Smooth muscle cell (in vitro differentiated cells): ENCODE results near the gene SERP2. TPM values are rescaled to one million over a fixed set of nuclear protein-coding genes. Genes with fewer than 3 reads are reported as not detected.

ENCODE experiments used
- DNase-seq: peaks from one replicate; lab custom pipeline; 2025; ENCODE audit not compliant: unreplicated experiment; lab: John Stamatoyannopoulos, UW
- H2AFZ ChIP-seq: fragments of 200-600 bp; sonication (generic); 2 replicates; pipeline ENCODE4 v1.6.0; 2016; ENCODE audit warnings: antibody characterized with exemption, low read depth, mild to moderate bottlenecking
- H3F3A ChIP-seq: fragments of 200-600 bp; sonication (generic); 2 replicates; pipeline ENCODE4 v1.6.0; 2017; ENCODE audit warnings: antibody characterized with exemption, low read depth
- H3K27ac ChIP-seq: fragments of 200-600 bp; sonication (generic); 2 replicates; pipeline ENCODE4 v1.5.1; 2016; ENCODE audit warnings: low read depth, mild to moderate bottlenecking
- H3K27me3 ChIP-seq: fragments of 200-600 bp; sonication (generic); 2 replicates; pipeline ENCODE4 v1.6.1; 2016; ENCODE audit warnings: low read depth, mild to moderate bottlenecking
- H3K36me3 ChIP-seq: fragments of 200-600 bp; sonication (generic); 2 replicates; pipeline ENCODE4 v1.5.1; 2016; ENCODE audit warnings: low read depth
- H3K4me1 ChIP-seq: fragments of 200-600 bp; sonication (generic); 2 replicates; pipeline ENCODE4 v1.5.1; 2016; ENCODE audit warnings: low read depth
- H3K4me2 ChIP-seq: fragments of 200-600 bp; sonication (generic); 2 replicates; pipeline ENCODE4 v1.6.0; 2016; ENCODE audit warnings: mild to moderate bottlenecking
- H3K4me3 ChIP-seq: fragments of 200-600 bp; sonication (generic); 2 replicates; pipeline ENCODE4 v1.5.1; 2016; ENCODE audit warnings: mild to moderate bottlenecking
- H3K79me2 ChIP-seq: fragments of 200-600 bp; sonication (generic); 2 replicates; pipeline ENCODE4 v1.6.0; 2016; ENCODE audit warnings: low read depth, mild to moderate bottlenecking
- H3K9ac ChIP-seq: fragments of 200-600 bp; sonication (generic); 2 replicates; pipeline ENCODE4 v1.6.0; 2016; ENCODE audit warnings: low read depth
- H3K9me3 ChIP-seq: fragments of 200-600 bp; sonication (generic); replicated peaks from 2 replicates; pipeline ENCODE4 v1.5.1; 2016; ENCODE audit warnings: low read depth
- H4K20me1 ChIP-seq: fragments of 200-600 bp; sonication (generic); 2 replicates; pipeline ENCODE4 v1.6.0; 2016; ENCODE audit warnings: low read depth
- WGBS: methylation state at CpG from one replicate; pipeline ENCODE4 v1.1.7; 2016; ENCODE audit warnings: low lambda C conversion rate; 5-methylcytosine and 5-hydroxymethylcytosine counted together
- polyA plus RNA-seq: library from polyadenylated mRNA; unstranded; fragments of >200 nt; fragmentation: Nextera tagmentation; extraction: Ambion mirVana; gene quantifications from 2 replicates; pipeline ENCODE4 v1.2.1, GENCODE V29; 2016
- total RNA-seq: library from RNA; depleted of rRNA; stranded (reverse); fragments of >200 nt; gene quantifications from 2 replicates; pipeline ENCODE4 v1.2.3, GENCODE V29; 2014
- TF ChIP-seq, protein P1 (sequence below): fragments of 200-600 bp; sonication (generic); IDR thresholded peaks from 2 replicates; pipeline ENCODE4 v1.5.1; 2017; ENCODE audit warnings: borderline replicate concordance, mild to moderate bottlenecking, antibody characterized with exemption; ENCODE audit not compliant: insufficient read depth, poor library complexity, severe bottlenecking

The SERP2 gene
- total and polyA plus RNA-seq, 2 experiments from 2014 or later: 1.8 to 2.1 TPM

DNA sequence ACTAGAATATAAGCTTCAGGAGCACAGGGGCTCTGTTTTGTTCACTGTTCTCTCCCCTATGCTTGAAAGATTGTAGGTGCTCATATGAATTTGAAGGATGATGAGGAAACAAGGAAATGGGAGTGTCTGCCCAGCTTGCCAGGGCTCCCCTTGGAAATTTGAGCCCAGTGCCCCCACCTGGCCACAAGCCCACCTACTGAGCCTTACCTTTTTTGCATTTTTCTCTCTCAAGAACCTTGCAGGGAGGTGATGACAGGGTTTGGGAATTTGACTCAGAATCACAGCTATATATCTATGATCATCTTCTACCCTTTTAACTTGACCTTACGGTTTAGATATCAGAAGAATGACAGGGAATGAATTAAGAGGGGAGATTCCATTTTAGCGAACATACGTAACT is 33.8 kb downstream of the SERP2 start:
- H3K27ac ChIP-seq: no peak overlapping the region
- no peaks in the 10 kb centered on the region for H3F3A ChIP-seq
- no peaks in the 10 kb centered on the region for H4K20me1 ChIP-seq
- H2AFZ ChIP-seq: no peak overlapping the region
- H3K9me3 ChIP-seq: no peaks in the 10 kb centered on the region
- H3K79me2 ChIP-seq: no peaks in the 10 kb centered on the region
- H3K9ac ChIP-seq: no peak overlapping the region
- H3K36me3 ChIP-seq: no peaks in the 10 kb centered on the region
- H3K27me3 ChIP-seq: no peaks in the 10 kb centered on the region
- H3K4me3 ChIP-seq: no peak overlapping the region
- no peak for DNase-seq
- TF ChIP-seq, protein P1, sequence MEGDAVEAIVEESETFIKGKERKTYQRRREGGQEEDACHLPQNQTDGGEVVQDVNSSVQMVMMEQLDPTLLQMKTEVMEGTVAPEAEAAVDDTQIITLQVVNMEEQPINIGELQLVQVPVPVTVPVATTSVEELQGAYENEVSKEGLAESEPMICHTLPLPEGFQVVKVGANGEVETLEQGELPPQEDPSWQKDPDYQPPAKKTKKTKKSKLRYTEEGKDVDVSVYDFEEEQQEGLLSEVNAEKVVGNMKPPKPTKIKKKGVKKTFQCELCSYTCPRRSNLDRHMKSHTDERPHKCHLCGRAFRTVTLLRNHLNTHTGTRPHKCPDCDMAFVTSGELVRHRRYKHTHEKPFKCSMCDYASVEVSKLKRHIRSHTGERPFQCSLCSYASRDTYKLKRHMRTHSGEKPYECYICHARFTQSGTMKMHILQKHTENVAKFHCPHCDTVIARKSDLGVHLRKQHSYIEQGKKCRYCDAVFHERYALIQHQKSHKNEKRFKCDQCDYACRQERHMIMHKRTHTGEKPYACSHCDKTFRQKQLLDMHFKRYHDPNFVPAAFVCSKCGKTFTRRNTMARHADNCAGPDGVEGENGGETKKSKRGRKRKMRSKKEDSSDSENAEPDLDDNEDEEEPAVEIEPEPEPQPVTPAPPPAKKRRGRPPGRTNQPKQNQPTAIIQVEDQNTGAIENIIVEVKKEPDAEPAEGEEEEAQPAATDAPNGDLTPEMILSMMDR: no peak
- no peak overlapping the region for H3K4me2 ChIP-seq
- 65% methylated on average over 3 of the region's 3 CpGs for WGBS
- peaks cover 22% of the 10 kb centered on the region for H3K4me1 ChIP-seq

DNA sequence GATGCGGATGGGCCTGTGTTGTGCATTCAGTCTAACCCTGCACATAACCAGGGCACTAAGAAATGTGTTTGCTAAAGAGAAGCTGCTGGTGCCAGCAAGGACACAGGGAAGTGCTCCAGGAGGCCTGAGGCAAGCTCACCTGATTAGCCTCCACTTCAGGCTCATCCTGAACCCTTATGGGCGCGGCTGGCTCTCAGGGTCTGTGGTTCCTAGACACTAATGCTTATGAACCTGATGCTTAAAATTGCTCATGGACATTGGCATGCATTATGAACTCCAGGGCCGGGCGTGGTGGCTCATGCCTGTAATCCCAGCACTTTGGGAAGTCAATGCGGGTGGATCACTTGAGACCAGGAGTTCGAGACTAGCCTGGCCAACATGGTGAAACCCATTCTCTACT is 34.3 kb downstream of the SERP2 start:
- H3F3A ChIP-seq: no peaks in the 10 kb centered on the region
- H4K20me1 ChIP-seq: no peaks in the 10 kb centered on the region
- H3K4me3 ChIP-seq: no peak overlapping the region
- H3K9me3 ChIP-seq: no peaks in the 10 kb centered on the region
- H3K4me1 ChIP-seq: peaks cover 21% of the 10 kb centered on the region
- H3K79me2 ChIP-seq: no peaks in the 10 kb centered on the region
- TF ChIP-seq, protein P1: no peak
- no peaks in the 10 kb centered on the region for H3K27me3 ChIP-seq
- no peak overlapping the region for H3K9ac ChIP-seq
- WGBS: 93% methylated on average over 7 of the region's 7 CpGs
- no peak overlapping the region for H3K27ac ChIP-seq
- H3K4me2 ChIP-seq: no peak overlapping the region
- no peak overlapping the region for H2AFZ ChIP-seq
- DNase-seq: no peak
- no peaks in the 10 kb centered on the region for H3K36me3 ChIP-seq

DNA sequence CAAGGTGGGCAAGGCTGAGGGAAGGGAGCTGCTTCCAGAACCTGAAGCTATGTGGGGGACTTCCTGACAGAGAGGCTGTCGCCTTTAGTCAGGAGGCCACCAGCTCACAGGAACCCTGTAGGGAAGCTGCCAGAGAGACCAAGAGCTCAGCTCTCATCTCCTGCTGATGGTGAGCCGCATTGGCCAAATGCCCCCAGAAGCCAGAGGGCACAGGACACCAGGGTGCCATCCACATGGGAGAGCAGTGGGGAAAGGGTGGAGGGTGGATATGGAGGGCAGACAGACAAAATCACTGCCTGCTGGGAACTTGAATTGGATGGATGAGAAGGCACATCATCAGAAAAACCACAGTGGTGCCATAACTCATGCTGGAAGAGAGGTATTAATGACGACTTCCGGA is 36.0 kb downstream of the SERP2 start:
- Histone ChIP-seq H4K20me1 (no peaks in the 10 kb centered on the region), H3K79me2 (no peaks in the 10 kb centered on the region), H3K4me2 (no peak overlapping the region), H3K4me3 (no peak overlapping the region), H3F3A (no peaks in the 10 kb centered on the region), H3K27me3 (no peaks in the 10 kb centered on the region), H3K36me3 (no peaks in the 10 kb centered on the region), H2AFZ (no peak overlapping the region), H3K9ac (no peak overlapping the region), H3K9me3 (no peaks in the 10 kb centered on the region), H3K4me1 (peaks cover 4% of the 10 kb centered on the region), H3K27ac (no peak overlapping the region)
- 94% methylated on average over 4 of the region's 4 CpGs for WGBS
- no peak for DNase-seq
- TF ChIP-seq, protein P1: no peak

DNA sequence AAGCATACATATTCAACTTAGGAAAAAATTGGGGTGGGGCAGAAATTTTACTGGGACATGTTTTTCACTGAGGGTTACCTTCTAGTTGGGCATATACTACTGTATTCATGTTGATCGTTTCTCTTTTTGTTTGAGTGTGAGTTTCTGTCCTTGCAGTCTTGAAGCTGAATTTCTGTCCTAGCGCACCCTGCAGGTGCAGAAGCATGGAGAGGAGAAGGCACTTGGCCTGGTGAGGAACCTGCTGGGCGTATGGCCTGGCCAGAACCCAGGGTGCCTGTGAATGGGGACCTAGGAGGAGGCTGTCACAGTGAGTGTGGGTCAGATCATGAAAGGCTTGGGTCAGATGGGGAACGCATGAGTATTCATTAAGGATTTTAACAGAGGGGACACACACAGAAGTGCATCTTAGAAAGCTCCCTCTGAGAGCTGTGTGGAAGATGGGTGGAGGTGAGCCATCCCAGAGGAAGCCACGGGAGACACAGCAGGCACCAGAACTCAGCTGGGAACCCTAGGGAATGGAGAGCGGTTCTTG is 36.8 kb downstream of the SERP2 start:
- Histone ChIP-seq H3K9ac (no peak overlapping the region), H4K20me1 (no peaks in the 10 kb centered on the region), H3K27ac (no peak overlapping the region), H3K79me2 (no peaks in the 10 kb centered on the region), H3K9me3 (no peaks in the 10 kb centered on the region), H3K27me3 (no peaks in the 10 kb centered on the region), H3K4me2 (no peak overlapping the region), H3K4me1 (no peaks in the 10 kb centered on the region), H3F3A (no peaks in the 10 kb centered on the region), H3K4me3 (no peak overlapping the region), H2AFZ (no peak overlapping the region), H3K36me3 (no peaks in the 10 kb centered on the region)
- 95% methylated on average over 6 of the region's 6 CpGs for WGBS
- DNase-seq: no peak
- TF ChIP-seq, protein P1: no peak
